GM12878 (cell line): ENCODE data around the gene RPS8. TPM values are rescaled to one million over a fixed set of nuclear protein-coding genes. Genes with fewer than 3 reads are reported as not detected.

ENCODE experiments used
- CHD1 ChIP-seq: IDR thresholded peaks from 2 replicates; pipeline ENCODE4 v1.6.1; 2012; ENCODE audit warnings: low read depth, low read length, improper control_type of control experiment
- CREM ChIP-seq: IDR thresholded peaks from 2 replicates; pipeline ENCODE4 v1.6.1; 2014; ENCODE audit warnings: antibody characterized with exemption, low read depth
- IKZF2 ChIP-seq, 2 experiments: fragments of 450-650 bp; IDR thresholded peaks; 2 replicates each; pipeline ENCODE4 v1.6.1; 2017; ENCODE audit warnings: mild to moderate bottlenecking in 2 of 2, moderate library complexity in 2 of 2
- KLF5 ChIP-seq: fragments of 450-650 bp; IDR thresholded peaks from 2 replicates; pipeline ENCODE4 v1.6.1; 2014; ENCODE audit warnings: mild to moderate bottlenecking; ENCODE audit not compliant: partially characterized antibody
- NFYB ChIP-seq: IDR thresholded peaks from 2 replicates; pipeline ENCODE4 v1.6.1; 2011; ENCODE audit warnings: low read depth, mild to moderate bottlenecking, low read length, improper control_type of control experiment, moderate library complexity; ENCODE audit not compliant: insufficient read depth
- PAX5 ChIP-seq: IDR thresholded peaks from 2 replicates; pipeline ENCODE4 v1.6.1; 2011; ENCODE audit warnings: low read depth, low read length, borderline replicate concordance
- POLR2A ChIP-seq: IDR thresholded peaks from 2 replicates; pipeline ENCODE4 v1.6.1; 2011; ENCODE audit warnings: low read depth, mild to moderate bottlenecking, low read length
- RBBP5 ChIP-seq: fragments of 200-600 bp; sonication (generic); conservative IDR thresholded peaks from 2 replicates; pipeline ENCODE4 v1.6.1; 2016
- SIN3A ChIP-seq: IDR thresholded peaks from 2 replicates; pipeline ENCODE4 v1.6.1; 2012; ENCODE audit warnings: low read depth, low read length, improper control_type of control experiment
- SMAD1 ChIP-seq: fragments of 450-650 bp; IDR thresholded peaks from 2 replicates; pipeline ENCODE4 v1.6.1; 2018; ENCODE audit warnings: mild to moderate bottlenecking, low read depth; ENCODE audit not compliant: partially characterized antibody
- TCF3 ChIP-seq: IDR thresholded peaks from 2 replicates; pipeline ENCODE4 v1.6.1; 2012; ENCODE audit warnings: low read depth, mild to moderate bottlenecking, low read length, borderline replicate concordance; ENCODE audit not compliant: insufficient read depth
- YY1 ChIP-seq: IDR thresholded peaks from 2 replicates; pipeline ENCODE4 v1.6.1; 2011; ENCODE audit warnings: low read depth, mild to moderate bottlenecking, low read length
- ZNF274 ChIP-seq: IDR thresholded peaks from one replicate; pipeline ENCODE4 v1.8.0; 2011; ENCODE audit not compliant: insufficient read length, insufficient read depth
- ZNF622 ChIP-seq: fragments of 450-650 bp; IDR thresholded peaks from 2 replicates; pipeline ENCODE4 v1.6.1; 2017; ENCODE audit warnings: mild to moderate bottlenecking, inconsistent platforms
- polyA plus RNA-seq, 11 experiments: library from polyadenylated mRNA; depleted of rRNA in 4 of 11; unstranded in 6 of 11; stranded (reverse) in 5 of 11; fragments of >200 nt; fragmentation: Nextera tagmentation in 4 of 11; fragmentation: Illumina TruSeq in 1 of 11; extraction: Ambion mirVana in 4 of 11; extraction: Trizol in 1 of 11; gene quantifications; 1 replicate in 1 of 11; 2 replicates in 10 of 11; pipeline versions ENCODE4 v1.2.1 to v1.2.3, GENCODE V29; 2011 to 2016; ENCODE audit warnings: inconsistent platforms in 2 of 11, missing spikeins in 2 of 11, low read depth in 1 of 11
- total RNA-seq, 4 experiments: library from RNA; depleted of rRNA in 3 of 4; stranded (reverse); fragments of >200 nt in 3 of 4; fragmentation: Illumina TruSeq in 1 of 4; extraction: Trizol in 1 of 4; gene quantifications; 2 replicates each; pipeline versions ENCODE4 v1.2.1 to v1.2.3, GENCODE V29; 2013 to 2021
- TF ChIP-seq, protein P1 (sequence below): IDR thresholded peaks from 2 replicates; pipeline ENCODE4 v1.6.1; 2012; ENCODE audit warnings: mild to moderate bottlenecking, low read depth, low read length
- TF ChIP-seq, protein P2 (sequence below): fragments of 450-650 bp; IDR thresholded peaks from 2 replicates; pipeline ENCODE4 v1.6.1; 2018; ENCODE audit warnings: mild to moderate bottlenecking, low read depth, moderate library complexity; ENCODE audit not compliant: partially characterized antibody
- TF ChIP-seq, protein P3 (sequence below): IDR thresholded peaks from 2 replicates; pipeline ENCODE4 v1.6.1; 2011; ENCODE audit warnings: low read depth, mild to moderate bottlenecking, low read length, moderate library complexity, borderline replicate concordance; ENCODE audit errors: extremely low read depth
- TF ChIP-seq, protein P4 (sequence below): IDR thresholded peaks from 2 replicates; pipeline ENCODE4 v1.6.1; 2012; ENCODE audit warnings: low read depth, low read length, improper control_type of control experiment
- TF ChIP-seq, protein P5 (sequence below): fragments of 150-350 bp; IDR thresholded peaks from 2 replicates; pipeline ENCODE4 v1.6.1; 2016; ENCODE audit warnings: low read depth, low read length

RPS8 gene
- total and polyA plus RNA-seq, 10 of the 15 experiments (the other 5 are each of a cell fraction or from before 2014, with no cell fraction given), result 1,296 to 3,461 (median 2,877) TPM

DNA sequence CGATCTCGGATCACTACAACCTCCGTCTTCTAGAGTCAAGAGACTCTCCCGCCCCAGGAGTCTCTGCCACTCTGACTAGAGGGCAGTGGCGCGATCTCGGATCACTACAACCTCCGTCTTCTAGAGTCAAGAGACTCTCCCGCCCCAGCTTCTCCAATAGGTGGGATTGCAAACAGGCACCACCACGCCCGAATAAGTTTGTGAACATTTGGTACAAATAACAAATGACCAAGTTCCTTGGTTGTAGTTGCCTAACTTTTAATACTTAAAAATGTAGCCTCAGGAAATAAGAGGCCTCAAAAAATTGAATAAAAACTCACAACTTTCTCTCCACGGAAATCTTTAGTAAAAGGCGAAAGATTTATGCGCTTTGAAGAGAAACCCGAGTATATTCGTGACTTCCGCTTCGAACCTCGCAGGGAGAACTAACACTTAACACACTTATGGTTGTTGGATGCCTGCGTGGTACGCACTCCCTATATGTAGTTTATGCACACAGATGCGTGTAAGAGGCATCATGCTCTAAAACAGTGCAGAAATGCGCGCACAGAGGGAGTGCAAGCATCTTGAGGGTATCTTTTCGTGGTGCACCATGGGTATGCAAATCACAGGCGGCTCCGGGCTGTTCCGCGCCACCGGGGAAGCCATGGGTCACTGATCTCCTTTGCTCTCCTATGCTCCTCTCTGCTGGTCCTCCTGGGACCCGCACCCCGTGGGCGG is 44.4 kb downstream of the RPS8 start (continued):
- TF ChIP-seq, protein P1, sequence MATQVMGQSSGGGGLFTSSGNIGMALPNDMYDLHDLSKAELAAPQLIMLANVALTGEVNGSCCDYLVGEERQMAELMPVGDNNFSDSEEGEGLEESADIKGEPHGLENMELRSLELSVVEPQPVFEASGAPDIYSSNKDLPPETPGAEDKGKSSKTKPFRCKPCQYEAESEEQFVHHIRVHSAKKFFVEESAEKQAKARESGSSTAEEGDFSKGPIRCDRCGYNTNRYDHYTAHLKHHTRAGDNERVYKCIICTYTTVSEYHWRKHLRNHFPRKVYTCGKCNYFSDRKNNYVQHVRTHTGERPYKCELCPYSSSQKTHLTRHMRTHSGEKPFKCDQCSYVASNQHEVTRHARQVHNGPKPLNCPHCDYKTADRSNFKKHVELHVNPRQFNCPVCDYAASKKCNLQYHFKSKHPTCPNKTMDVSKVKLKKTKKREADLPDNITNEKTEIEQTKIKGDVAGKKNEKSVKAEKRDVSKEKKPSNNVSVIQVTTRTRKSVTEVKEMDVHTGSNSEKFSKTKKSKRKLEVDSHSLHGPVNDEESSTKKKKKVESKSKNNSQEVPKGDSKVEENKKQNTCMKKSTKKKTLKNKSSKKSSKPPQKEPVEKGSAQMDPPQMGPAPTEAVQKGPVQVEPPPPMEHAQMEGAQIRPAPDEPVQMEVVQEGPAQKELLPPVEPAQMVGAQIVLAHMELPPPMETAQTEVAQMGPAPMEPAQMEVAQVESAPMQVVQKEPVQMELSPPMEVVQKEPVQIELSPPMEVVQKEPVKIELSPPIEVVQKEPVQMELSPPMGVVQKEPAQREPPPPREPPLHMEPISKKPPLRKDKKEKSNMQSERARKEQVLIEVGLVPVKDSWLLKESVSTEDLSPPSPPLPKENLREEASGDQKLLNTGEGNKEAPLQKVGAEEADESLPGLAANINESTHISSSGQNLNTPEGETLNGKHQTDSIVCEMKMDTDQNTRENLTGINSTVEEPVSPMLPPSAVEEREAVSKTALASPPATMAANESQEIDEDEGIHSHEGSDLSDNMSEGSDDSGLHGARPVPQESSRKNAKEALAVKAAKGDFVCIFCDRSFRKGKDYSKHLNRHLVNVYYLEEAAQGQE, result 0 out of 2 replicates have a peak, but pooled peaks have one; percentile 25
- peak; percentile 81 for TF ChIP-seq PAX5
- TF ChIP-seq KLF5, result peak; percentile 90
- TF ChIP-seq CREM, result peak; percentile 83
- TF ChIP-seq SIN3A, result no peak
- peak; percentile 51 to 52 for TF ChIP-seq IKZF2 (IDR thresholded peaks at IDR 0.05)
- no peak for TF ChIP-seq ZNF622
- peak; percentile 54; the same call in 1 of the 2 replicates for TF ChIP-seq YY1
- no peak for TF ChIP-seq RBBP5
- peak; percentile 99 for TF ChIP-seq SMAD1
- TF ChIP-seq POLR2A, result peak; percentile 100
- TF ChIP-seq ZNF274, result no peak
- TF ChIP-seq NFYB, result no peak
- TF ChIP-seq, protein P2, sequence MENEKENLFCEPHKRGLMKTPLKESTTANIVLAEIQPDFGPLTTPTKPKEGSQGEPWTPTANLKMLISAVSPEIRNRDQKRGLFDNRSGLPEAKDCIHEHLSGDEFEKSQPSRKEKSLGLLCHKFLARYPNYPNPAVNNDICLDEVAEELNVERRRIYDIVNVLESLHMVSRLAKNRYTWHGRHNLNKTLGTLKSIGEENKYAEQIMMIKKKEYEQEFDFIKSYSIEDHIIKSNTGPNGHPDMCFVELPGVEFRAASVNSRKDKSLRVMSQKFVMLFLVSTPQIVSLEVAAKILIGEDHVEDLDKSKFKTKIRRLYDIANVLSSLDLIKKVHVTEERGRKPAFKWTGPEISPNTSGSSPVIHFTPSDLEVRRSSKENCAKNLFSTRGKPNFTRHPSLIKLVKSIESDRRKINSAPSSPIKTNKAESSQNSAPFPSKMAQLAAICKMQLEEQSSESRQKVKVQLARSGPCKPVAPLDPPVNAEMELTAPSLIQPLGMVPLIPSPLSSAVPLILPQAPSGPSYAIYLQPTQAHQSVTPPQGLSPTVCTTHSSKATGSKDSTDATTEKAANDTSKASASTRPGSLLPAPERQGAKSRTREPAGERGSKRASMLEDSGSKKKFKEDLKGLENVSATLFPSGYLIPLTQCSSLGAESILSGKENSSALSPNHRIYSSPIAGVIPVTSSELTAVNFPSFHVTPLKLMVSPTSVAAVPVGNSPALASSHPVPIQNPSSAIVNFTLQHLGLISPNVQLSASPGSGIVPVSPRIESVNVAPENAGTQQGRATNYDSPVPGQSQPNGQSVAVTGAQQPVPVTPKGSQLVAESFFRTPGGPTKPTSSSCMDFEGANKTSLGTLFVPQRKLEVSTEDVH, result no peak
- TF ChIP-seq, protein P3, sequence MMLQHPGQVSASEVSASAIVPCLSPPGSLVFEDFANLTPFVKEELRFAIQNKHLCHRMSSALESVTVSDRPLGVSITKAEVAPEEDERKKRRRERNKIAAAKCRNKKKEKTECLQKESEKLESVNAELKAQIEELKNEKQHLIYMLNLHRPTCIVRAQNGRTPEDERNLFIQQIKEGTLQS, result no peak
- no peak for TF ChIP-seq CHD1
- TF ChIP-seq, protein P4, sequence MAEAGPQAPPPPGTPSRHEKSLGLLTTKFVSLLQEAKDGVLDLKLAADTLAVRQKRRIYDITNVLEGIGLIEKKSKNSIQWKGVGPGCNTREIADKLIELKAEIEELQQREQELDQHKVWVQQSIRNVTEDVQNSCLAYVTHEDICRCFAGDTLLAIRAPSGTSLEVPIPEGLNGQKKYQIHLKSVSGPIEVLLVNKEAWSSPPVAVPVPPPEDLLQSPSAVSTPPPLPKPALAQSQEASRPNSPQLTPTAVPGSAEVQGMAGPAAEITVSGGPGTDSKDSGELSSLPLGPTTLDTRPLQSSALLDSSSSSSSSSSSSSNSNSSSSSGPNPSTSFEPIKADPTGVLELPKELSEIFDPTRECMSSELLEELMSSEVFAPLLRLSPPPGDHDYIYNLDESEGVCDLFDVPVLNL, result peak; percentile 49; the same call in 1 of the 2 replicates
- peak; percentile 90; the same call in 1 of the 2 replicates for TF ChIP-seq TCF3
- TF ChIP-seq, protein P5, sequence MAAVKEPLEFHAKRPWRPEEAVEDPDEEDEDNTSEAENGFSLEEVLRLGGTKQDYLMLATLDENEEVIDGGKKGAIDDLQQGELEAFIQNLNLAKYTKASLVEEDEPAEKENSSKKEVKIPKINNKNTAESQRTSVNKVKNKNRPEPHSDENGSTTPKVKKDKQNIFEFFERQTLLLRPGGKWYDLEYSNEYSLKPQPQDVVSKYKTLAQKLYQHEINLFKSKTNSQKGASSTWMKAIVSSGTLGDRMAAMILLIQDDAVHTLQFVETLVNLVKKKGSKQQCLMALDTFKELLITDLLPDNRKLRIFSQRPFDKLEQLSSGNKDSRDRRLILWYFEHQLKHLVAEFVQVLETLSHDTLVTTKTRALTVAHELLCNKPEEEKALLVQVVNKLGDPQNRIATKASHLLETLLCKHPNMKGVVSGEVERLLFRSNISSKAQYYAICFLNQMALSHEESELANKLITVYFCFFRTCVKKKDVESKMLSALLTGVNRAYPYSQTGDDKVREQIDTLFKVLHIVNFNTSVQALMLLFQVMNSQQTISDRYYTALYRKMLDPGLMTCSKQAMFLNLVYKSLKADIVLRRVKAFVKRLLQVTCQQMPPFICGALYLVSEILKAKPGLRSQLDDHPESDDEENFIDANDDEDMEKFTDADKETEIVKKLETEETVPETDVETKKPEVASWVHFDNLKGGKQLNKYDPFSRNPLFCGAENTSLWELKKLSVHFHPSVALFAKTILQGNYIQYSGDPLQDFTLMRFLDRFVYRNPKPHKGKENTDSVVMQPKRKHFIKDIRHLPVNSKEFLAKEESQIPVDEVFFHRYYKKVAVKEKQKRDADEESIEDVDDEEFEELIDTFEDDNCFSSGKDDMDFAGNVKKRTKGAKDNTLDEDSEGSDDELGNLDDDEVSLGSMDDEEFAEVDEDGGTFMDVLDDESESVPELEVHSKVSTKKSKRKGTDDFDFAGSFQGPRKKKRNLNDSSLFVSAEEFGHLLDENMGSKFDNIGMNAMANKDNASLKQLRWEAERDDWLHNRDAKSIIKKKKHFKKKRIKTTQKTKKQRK, result no peak
